GM12864 (cell line): ENCODE data around the gene RHOU.

Experiments
- DNase-seq: peaks from one replicate; pipeline ENCODE4 v3.0.0-alpha.2; 2011; ENCODE audit warnings: low read depth
- H3K4me3 ChIP-seq: 2 replicates; pipeline ENCODE4 v1.5.1; 2011; ENCODE audit warnings: mild to moderate bottlenecking, low read depth, low read length, control low read depth
- TF ChIP-seq, protein P1 (sequence below): IDR thresholded peaks from 2 replicates; pipeline ENCODE4 v1.5.1; 2011; ENCODE audit warnings: low read depth, mild to moderate bottlenecking, moderate library complexity, low read length, control low read depth, inconsistent platforms; ENCODE audit errors: missing control alignments

RHOU gene

GRCh38 chr1:228756457-228756856 lies 21.2 kb downstream of the RHOU start:
- DNase-seq, result no peak
- H3K4me3 ChIP-seq, result no peak overlapping the region
- TF ChIP-seq, protein P1, sequence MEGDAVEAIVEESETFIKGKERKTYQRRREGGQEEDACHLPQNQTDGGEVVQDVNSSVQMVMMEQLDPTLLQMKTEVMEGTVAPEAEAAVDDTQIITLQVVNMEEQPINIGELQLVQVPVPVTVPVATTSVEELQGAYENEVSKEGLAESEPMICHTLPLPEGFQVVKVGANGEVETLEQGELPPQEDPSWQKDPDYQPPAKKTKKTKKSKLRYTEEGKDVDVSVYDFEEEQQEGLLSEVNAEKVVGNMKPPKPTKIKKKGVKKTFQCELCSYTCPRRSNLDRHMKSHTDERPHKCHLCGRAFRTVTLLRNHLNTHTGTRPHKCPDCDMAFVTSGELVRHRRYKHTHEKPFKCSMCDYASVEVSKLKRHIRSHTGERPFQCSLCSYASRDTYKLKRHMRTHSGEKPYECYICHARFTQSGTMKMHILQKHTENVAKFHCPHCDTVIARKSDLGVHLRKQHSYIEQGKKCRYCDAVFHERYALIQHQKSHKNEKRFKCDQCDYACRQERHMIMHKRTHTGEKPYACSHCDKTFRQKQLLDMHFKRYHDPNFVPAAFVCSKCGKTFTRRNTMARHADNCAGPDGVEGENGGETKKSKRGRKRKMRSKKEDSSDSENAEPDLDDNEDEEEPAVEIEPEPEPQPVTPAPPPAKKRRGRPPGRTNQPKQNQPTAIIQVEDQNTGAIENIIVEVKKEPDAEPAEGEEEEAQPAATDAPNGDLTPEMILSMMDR, result no peak

DNA sequence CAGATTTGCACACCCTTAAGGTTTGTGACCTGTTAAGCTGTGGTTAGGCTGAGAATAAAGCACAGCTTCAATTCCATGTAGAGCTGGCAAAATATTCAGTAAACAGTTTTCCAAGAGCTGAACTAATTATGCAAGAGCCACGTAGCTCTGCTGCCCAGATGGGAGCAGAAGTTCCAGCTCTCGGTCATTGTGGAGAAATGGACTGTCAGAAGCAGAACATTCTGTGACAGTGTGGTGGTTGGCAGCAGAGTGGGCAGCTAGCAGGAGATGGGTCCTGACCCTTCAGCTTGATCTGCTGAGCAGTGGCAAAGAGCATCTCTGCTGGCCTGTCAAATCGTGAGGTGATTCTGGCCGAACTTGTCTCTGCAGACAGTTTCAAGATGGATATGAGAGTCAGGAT lies 23.2 kb downstream of the RHOU start:
- no peak for DNase-seq
- TF ChIP-seq, protein P1, result no peak

DNA sequence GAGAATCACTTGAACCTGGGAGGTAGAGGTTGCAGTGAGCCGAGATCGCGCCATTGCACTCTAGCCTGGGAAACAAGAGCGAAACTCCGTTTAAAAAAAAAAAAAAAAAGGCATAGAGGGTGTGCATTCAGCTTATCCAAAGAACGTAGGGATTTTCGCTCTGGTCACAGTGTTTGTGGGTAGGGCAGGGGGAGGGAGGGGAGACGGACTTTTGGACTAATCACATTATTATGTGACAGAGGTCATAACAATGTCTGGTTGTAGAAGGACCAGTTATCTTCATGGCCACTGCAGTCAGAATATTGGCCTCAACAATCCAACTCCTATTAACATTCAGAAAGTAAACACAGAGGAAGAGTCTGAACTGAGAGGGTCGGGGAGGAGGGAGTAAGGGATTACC lies 25.7 kb downstream of the RHOU start:
- DNase-seq, result no peak
- H3K4me3 ChIP-seq, result no peak overlapping the region
- TF ChIP-seq, protein P1, result no peak

More for the DNA sequence above, 23.2 kb downstream of the RHOU start:
- no peak overlapping the region for H3K4me3 ChIP-seq

- TF ChIP-seq, protein P1, result no peak
- no peak for DNase-seq
- no peak overlapping the region for H3K4me3 ChIP-seq
Measured at GRCh38 chr1:228763561-228763960, 28.3 kb downstream of the RHOU start.

DNA sequence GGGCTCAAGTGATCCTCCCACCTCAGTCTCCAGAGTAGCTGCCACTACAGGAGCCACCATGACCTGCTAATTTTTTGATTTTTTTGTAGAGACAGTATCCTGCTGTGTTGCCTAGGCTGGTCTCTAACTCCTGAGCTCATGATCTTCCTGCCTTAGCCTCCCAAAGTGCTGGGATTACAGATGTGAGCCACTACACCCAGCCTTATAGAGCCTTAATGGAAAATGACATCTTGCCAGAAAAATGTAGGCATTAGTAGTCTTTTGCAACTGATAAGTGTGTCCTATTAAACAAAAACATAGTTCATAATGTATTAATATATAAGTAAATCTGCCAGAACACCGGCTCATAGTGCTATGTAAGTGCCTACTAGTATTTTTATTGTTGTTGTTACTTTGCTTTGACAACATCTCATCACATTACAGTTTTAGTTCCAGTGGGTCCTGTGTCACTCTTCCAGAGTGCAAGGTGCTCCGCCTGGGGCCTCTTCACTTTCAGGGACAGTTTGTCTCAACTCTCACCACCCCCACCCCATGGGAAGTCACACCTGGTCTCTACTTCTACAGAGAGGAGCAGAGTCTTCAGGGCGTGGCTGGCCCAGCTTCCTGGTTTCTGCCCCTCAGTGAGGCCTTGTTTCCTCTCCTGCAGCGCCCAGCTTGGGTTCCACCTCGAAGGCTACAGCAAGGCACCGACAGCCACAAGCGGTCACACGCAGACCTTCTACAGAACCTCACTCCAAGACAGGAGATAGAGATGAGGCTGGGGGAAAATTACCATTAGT lies 30.1 kb downstream of the RHOU start:
- H3K4me3 ChIP-seq, result no peak overlapping the region
- DNase-seq, result no peak
- TF ChIP-seq, protein P1, result no peak

DNA sequence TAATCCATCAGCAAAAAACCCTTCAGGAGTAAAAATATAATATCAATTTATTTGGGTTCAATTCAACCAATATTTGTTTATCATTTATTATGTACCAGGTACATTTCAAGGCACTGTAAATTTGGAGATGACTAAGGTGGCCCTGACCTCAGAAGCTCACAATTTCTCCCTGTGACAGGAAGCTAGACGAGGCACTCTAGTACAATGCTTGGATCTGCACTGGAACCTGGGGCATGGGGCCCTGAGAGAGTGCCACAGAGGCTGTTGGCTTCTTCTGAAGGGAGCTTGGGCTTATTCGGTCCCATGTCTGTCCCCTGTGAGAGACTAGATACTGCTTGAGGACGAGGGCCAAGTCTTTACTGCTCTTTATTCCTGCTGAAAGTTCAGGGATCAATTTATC lies 31.5 kb downstream of the RHOU start:
- no peak overlapping the region for H3K4me3 ChIP-seq
- no peak for DNase-seq
- TF ChIP-seq, protein P1, result no peak
